NOMO-1 treated with dmso at 0.1 percent for 144 hours (cell line): ENCODE data around the gene IL12B.
A peak's percentile ranks its signal among the peaks of the same experiment; 100 is the strongest.
"Not testable (repeated sequence)": the region's sequence is repeated elsewhere in the genome, so short reads cannot be mapped to it uniquely, and the experiment has no call there.

Experiments
- DNase-seq: peaks from one replicate; lab custom pipeline; 2025; ENCODE audit not compliant: unreplicated experiment; lab: John Stamatoyannopoulos, UW

IL12B gene

GRCh38 chr5:159333545-159333925 lies 3.2 kb upstream of the IL12B start:
- no peak for DNase-seq

- DNase-seq, result no peak
Measured at GRCh38 chr5:159332800-159333544, 2.7 kb upstream of the IL12B start.

GRCh38 chr5:159331093-159331973 lies 1.0 kb upstream of the IL12B start:
- DNase-seq, result peak; percentile 19

- DNase-seq, result no peak
Measured at GRCh38 chr5:159324986-159325385, 5.3 kb downstream of the IL12B start.

DNA sequence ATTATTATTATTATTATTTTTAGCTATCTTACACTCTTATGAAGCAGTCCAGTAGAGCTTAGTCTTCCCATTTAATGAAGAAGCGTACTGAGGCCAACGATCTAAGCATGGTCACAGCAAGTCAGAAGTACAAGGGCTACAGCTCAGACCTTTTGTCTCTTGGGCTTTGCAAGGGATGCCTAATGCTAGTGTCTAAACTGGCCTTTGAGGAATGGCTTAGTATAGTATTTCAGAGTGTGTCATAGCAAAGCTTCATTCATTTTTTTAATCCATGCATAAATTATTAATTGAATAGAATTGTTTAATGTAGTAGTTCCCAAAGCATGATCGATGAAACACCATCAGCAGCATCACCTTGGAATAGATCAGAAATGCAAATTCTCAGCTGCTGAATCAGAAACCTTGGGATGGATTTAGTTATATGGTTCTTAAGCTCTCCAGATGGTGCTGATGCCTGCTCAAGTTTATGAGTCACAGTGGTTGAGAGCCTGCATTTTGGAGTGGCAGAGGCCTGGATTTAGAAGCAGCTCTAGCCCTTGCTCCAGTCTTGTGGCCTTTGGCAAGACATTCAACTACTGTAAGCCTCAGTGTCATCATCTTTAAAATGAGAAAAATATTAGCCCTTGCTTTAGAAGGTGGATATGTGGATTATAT lies 6.1 kb downstream of the IL12B start:
- no peak for DNase-seq

- no peak for DNase-seq
Measured at GRCh38 chr5:159322180-159322579, 8.1 kb downstream of the IL12B start.

DNA sequence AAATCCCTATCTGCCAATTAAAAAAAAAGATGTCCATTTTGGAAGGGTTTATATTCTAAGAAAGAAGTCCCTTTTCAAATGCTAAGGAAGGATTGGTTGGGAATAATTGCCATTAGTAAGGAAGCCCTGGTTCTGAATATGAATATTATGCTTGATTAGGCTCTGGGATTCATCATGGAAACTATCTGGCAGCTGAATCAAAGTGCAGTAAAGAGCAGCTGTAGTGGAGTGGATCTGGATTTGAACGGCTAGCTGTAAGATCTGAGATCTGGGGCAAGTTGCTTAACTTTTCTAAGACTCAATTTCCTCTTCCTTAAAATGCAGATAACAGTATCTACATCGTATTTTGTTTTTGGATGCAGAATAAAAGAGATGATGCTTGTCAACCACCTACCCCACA lies 10.5 kb downstream of the IL12B start:
- no peak for DNase-seq

GRCh38 chr5:159319363-159319762 lies 10.9 kb downstream of the IL12B start:
- no peak for DNase-seq

GRCh38 chr5:159318448-159318847 lies 11.8 kb downstream of the IL12B start:
- no peak for DNase-seq

DNA sequence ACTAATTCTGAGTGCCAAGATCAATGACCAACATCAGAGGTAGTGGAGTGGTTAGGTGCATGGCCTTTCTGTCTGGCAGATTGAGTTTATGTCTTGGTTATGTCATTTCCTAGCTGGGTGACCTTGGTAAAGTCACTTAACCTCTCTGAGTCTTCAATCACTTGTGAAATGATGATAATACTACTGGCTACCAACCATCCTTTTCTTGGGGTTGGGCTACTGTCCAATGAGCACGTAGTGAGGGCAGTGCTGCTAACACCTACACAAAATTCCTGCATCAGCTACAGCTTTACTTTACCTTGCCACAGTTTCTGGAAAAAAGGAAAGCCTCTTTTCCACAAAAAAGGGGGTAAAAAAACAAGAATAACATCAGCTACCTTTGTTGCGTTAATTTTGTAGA lies 12.4 kb downstream of the IL12B start:
- DNase-seq, result no peak

- peak; percentile 11 for DNase-seq
Measured at GRCh38 chr5:159316519-159317383, 13.5 kb downstream of the IL12B start.

DNA sequence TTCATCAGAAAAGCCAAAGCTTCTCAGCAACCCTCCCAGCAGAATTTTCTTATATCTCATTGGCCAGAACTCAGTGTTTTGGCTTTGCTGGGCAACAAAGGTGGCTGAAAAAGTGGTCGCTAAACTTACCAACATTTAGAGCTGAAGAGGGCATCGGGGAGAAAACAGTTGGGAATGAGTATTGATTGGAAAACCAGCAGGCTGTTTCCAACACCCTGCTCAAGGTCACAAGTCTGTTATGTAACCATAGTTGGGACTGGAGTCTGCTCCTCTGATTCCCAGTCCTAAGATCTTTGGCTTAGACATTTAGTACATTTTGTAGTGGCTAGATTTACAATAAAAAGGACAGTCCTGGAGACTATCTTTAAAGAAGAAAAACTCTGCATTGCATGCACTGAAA lies 17.1 kb downstream of the IL12B start:
- DNase-seq, result no peak

DNA sequence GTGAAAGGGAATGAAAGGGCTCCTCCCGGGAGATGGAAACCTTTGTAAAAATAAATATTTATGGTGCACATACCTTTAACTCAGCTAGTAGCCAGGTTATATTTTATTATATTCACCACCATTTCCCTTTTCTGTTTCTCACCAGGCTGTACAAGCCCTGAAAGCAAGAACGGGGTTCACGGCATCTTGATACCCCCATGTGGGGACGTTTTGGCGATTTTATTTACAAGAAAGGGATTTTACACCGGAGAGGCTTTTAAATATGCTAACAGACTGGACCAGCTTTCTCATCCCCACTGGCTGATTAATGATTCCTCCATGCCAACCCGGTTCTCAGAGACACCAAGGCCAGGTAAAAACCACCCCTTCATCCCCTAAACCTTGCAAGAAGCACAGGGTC lies 19.2 kb downstream of the IL12B start:
- no peak for DNase-seq

GRCh38 chr5:159310511-159310910 lies 19.8 kb downstream of the IL12B start:
- DNase-seq, result no peak

DNA sequence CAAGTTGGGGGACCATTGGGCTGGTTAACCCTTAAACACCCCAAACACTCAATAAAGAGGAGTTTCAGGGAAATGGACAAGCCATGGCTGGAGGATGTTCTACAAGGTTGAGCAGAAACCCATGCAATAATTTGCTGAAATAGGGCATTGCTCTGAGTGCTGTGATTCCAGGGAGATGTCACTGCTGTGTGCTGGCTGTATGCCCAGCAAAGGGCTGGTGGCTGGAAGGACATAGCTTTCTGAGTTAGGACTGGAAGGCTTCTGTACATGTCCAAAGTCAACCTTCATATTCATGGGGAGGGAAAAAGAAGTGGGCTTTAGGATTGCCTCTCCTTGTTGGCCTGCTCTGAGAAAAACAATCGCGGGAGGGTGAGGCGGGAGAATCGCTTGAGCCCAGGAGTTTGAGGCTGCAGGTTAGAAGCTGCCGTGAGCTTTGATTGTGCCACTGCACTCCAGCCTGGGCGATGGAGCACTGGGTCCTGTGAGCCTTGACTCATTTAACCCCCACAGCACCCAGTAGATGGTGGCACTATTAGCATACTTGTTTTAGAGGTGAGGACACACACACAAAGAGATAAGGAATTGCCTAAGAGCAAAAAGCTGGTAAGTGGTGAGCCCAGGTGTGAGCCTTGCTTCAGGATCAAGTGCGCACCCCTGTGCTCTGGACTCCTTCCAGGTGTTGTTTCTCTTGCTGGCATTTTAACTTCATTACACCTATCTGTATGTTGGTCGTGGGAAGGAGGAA lies 20.4 kb downstream of the IL12B start:
- DNase-seq, result no peak

- DNase-seq, result no peak
Measured at GRCh38 chr5:159304961-159305595, 25.2 kb downstream of the IL12B start.

GRCh38 chr5:159303286-159303685 lies 27.0 kb downstream of the IL12B start:
- DNase-seq, result no peak

- not testable (repeated sequence) for DNase-seq
Measured at GRCh38 chr5:159301929-159302860, 28.1 kb downstream of the IL12B start.

GRCh38 chr5:159301466-159301865 lies 28.8 kb downstream of the IL12B start:
- DNase-seq, result no peak
